Keratinocyte (primary cell): Measurements from ENCODE around the gene PLXNA2. TPM values are rescaled to one million over a fixed set of nuclear protein-coding genes. Genes with fewer than 3 reads are reported as not detected.

Source experiments
- DNase-seq: peaks from one replicate; pipeline ENCODE4 v3.0.0-alpha.2; 2011; ENCODE audit warnings: low read depth, missing footprints, low spot score
- FAIRE-seq: peaks from 2 replicates; lab custom pipeline; 2011; peaks lifted over from hg19 to GRCh38; lab: Jason Lieb, UNC
- H2AFZ ChIP-seq: 2 replicates; pipeline ENCODE4 v1.6.0; 2012; ENCODE audit warnings: low read length, control low read depth, inconsistent platforms; ENCODE audit not compliant: control insufficient read depth
- H3K27ac ChIP-seq: 2 replicates; pipeline ENCODE4 v1.5.1; 2011; ENCODE audit warnings: low read length; ENCODE audit not compliant: control insufficient read depth, insufficient read depth
- H3K27me3 ChIP-seq: 3 replicates; pipeline ENCODE4 v1.6.0; 2011; ENCODE audit warnings: low read length; ENCODE audit not compliant: control insufficient read depth, insufficient read depth; ENCODE audit errors: extremely low read depth
- H3K36me3 ChIP-seq, 2 experiments: 2 replicates in 1 of 2; 3 replicates in 1 of 2; pipeline ENCODE4 v1.5.1; 2011; ENCODE audit warnings: low read length in 2 of 2, mild to moderate bottlenecking in 1 of 2; ENCODE audit not compliant: control insufficient read depth in 2 of 2, insufficient read depth in 2 of 2; ENCODE audit errors: extremely low read depth in 1 of 2
- H3K4me1 ChIP-seq: 3 replicates; pipeline ENCODE4 v1.5.1; 2011; ENCODE audit warnings: low read length; ENCODE audit not compliant: control insufficient read depth, insufficient read depth; ENCODE audit errors: extremely low read depth
- H3K4me2 ChIP-seq: 3 replicates; pipeline ENCODE4 v1.6.0; 2011; ENCODE audit warnings: low read depth, low read length; ENCODE audit not compliant: control insufficient read depth, insufficient read depth; ENCODE audit errors: extremely low read depth
- H3K4me3 ChIP-seq, 3 experiments: fragments of 200-600 bp in 1 of 3; sonication (generic) in 1 of 3; 2 replicates in 2 of 3; 3 replicates in 1 of 3; pipeline ENCODE4 v1.5.1; 2011 to 2016; ENCODE audit warnings: low read length in 3 of 3, mild to moderate bottlenecking in 3 of 3, control low read depth in 2 of 3, inconsistent platforms in 1 of 3, low read depth in 1 of 3, mixed read lengths in 1 of 3, mixed run types in 1 of 3, moderate library complexity in 1 of 3; ENCODE audit not compliant: control insufficient read depth in 2 of 3, insufficient read depth in 2 of 3; ENCODE audit errors: extremely low read depth in 1 of 3
- H3K79me2 ChIP-seq: 2 replicates; pipeline ENCODE4 v1.6.0; 2012; ENCODE audit warnings: low read length; ENCODE audit not compliant: control insufficient read depth, insufficient read depth
- H3K9ac ChIP-seq: 3 replicates; pipeline ENCODE4 v1.6.0; 2011; ENCODE audit warnings: low read length; ENCODE audit not compliant: control insufficient read depth, insufficient read depth; ENCODE audit errors: extremely low read depth
- H3K9me1 ChIP-seq: 3 replicates; pipeline ENCODE4 v1.6.0; 2011; ENCODE audit warnings: low read length; ENCODE audit not compliant: control insufficient read depth, insufficient read depth; ENCODE audit errors: extremely low read depth
- H3K9me3 ChIP-seq: 2 replicates; pipeline ENCODE4 v1.5.1; 2012; ENCODE audit warnings: low read depth, low read length; ENCODE audit not compliant: control insufficient read depth
- H4K20me1 ChIP-seq: 3 replicates; pipeline ENCODE4 v1.6.0; 2011; ENCODE audit warnings: low read length; ENCODE audit not compliant: control insufficient read depth, insufficient read depth; ENCODE audit errors: extremely low read depth
- EZH2 ChIP-seq: IDR thresholded peaks from one replicate; pipeline ENCODE4 v1.6.1; 2012; ENCODE audit warnings: inconsistent platforms, mild to moderate bottlenecking, low read length, moderate library complexity
- dilution Hi-C: fragments of 300-500 bp; cut with MboI; formaldehyde crosslinking; loops from one replicate; pipeline ENCODE4 v1.7.0; 2020; ENCODE audit warnings: low sequenced_read_pairs; ENCODE audit not compliant: extremely low pct_ligation_motif_present
- polyA plus RNA-seq, 5 experiments: library from polyadenylated mRNA; depleted of rRNA in 3 of 5; stranded (reverse) in 3 of 5; stranded (forward) in 1 of 5; unstranded in 1 of 5; fragments of >200 nt; gene quantifications; 1 replicate in 1 of 5; 2 replicates in 3 of 5; 3 replicates in 1 of 5; pipeline versions ENCODE4 v1.2.1 to v1.2.3, GENCODE V29; 2011 to 2012; ENCODE audit warnings: missing spikeins in 2 of 5, low read depth in 1 of 5, low replicate concordance in 1 of 5
- TF ChIP-seq, protein P1 (sequence below), 3 experiments: IDR thresholded peaks in 1 of 3; conservative IDR thresholded peaks in 1 of 3; optimal IDR thresholded peaks in 1 of 3; 2 replicates in 2 of 3; 3 replicates in 1 of 3; pipeline versions ENCODE3 to v1.5.1; 2011; ENCODE audit warnings: low read length in 3 of 3, mild to moderate bottlenecking in 3 of 3, moderate library complexity in 2 of 3, control low read depth in 1 of 3, inconsistent platforms in 1 of 3; ENCODE audit not compliant: insufficient read depth in 2 of 3; ENCODE audit errors: extremely low read depth in 1 of 3

PLXNA2 gene
- polyA plus RNA-seq, 1 donor (not counting 4 experiments of a cell fraction or from before 2014, with no cell fraction given): 6.7 TPM

DNA sequence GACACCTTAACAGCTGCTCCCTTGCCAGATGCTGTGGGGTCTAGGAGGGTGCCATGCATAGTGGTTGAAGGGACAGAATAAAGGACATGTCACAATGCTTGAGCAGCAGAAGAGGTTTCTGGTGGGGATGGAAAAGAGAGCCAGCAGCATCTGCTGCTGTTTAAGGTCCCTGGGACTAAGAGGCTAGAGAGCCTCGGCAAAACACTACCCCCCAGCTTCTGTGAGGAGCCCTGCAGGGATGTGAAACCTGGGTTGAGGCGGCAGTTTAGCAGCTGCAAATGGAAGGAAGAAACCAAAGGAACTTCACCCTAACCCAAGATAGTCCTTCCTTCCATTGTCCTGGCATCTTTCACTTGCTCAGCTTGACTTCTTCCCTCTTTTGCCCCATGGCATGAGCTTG lies 39.4 kb downstream of the PLXNA2 start:
- Histone ChIP-seq H3K36me3 (peaks cover 1 to 24% of the 10 kb centered on the region in 2 experiments), H3K27me3 (no peaks in the 10 kb centered on the region), H2AFZ (no peak overlapping the region), H3K9me1 (peaks cover 3% of the 10 kb centered on the region), H4K20me1 (no peaks in the 10 kb centered on the region), H3K4me3 (no peak overlapping the region), H3K4me2 (no peak overlapping the region), H3K79me2 (peaks cover 5% of the 10 kb centered on the region), H3K9ac (no peak overlapping the region), H3K4me1 (peaks cover 59% of the 10 kb centered on the region), H3K27ac (no peak overlapping the region), H3K9me3 (no peaks in the 10 kb centered on the region)
- dilution Hi-C loops: no loop called here
- FAIRE-seq (no peak), DNase-seq (no peak)
- no peak for TF ChIP-seq EZH2
- TF ChIP-seq, protein P1, sequence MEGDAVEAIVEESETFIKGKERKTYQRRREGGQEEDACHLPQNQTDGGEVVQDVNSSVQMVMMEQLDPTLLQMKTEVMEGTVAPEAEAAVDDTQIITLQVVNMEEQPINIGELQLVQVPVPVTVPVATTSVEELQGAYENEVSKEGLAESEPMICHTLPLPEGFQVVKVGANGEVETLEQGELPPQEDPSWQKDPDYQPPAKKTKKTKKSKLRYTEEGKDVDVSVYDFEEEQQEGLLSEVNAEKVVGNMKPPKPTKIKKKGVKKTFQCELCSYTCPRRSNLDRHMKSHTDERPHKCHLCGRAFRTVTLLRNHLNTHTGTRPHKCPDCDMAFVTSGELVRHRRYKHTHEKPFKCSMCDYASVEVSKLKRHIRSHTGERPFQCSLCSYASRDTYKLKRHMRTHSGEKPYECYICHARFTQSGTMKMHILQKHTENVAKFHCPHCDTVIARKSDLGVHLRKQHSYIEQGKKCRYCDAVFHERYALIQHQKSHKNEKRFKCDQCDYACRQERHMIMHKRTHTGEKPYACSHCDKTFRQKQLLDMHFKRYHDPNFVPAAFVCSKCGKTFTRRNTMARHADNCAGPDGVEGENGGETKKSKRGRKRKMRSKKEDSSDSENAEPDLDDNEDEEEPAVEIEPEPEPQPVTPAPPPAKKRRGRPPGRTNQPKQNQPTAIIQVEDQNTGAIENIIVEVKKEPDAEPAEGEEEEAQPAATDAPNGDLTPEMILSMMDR (optimal IDR thresholded peaks at IDR 0.05 in 1 of 3, IDR thresholded peaks at IDR 0.05 in 1 of 3, conservative IDR thresholded peaks at IDR 0.05 in 1 of 3; ENCODE audit: extremely low read depth in 1 of 3, insufficient read depth in 2 of 3, low read length in 3 of 3): no peak

DNA sequence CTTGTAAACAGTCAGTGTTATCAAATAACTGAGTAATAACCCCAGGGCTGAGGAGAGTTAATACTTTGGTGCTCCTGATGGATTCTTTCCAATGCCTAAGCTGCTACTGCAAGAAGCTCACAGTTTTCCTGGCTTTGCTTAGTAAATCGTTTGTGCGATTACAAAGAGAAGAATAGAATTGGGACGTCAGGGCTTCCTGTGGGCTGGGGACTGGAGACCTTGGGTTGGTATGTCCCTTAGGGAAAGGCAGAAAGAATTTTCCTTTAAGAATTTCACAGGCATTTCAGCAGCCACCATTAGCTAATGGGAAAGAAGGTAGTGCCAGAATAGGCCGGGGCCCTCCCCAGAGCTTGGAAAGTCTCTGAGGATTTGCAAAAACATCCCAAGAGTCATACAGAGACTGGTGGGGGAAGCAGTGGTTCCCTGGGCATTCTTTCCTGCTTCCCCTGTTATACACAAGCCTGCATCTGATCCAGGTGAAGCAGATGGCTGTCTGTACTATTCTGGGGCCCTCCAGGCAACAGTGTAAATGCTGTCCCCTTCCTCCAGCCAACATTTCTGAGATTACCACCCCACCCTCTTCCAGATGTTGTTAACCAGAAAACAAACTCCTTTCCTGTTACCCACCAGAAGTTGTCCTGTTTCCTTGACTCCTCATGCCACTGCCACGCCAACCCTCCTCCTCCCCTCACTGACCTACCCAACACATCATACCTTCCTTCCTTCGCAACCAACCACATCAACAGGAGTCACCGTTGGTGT lies 40.2 kb downstream of the PLXNA2 start:
- Histone ChIP-seq H2AFZ (no peak overlapping the region), H3K4me3 (no peak overlapping the region), H3K79me2 (peaks cover 5% of the 10 kb centered on the region), H3K4me2 (peak overlapping the region; percentile 48), H3K4me1 (peaks cover 52% of the 10 kb centered on the region), H4K20me1 (no peaks in the 10 kb centered on the region), H3K27ac (peak overlapping the region; percentile 28), H3K9ac (no peak overlapping the region), H3K9me1 (peaks cover 3% of the 10 kb centered on the region), H3K36me3 (peaks cover 1 to 26% of the 10 kb centered on the region in 2 experiments), H3K9me3 (no peaks in the 10 kb centered on the region), H3K27me3 (no peaks in the 10 kb centered on the region)
- peak; percentile 64 for FAIRE-seq
- TF ChIP-seq, protein P1 (optimal IDR thresholded peaks at IDR 0.05 in 1 of 3, IDR thresholded peaks at IDR 0.05 in 1 of 3, conservative IDR thresholded peaks at IDR 0.05 in 1 of 3; ENCODE audit: extremely low read depth in 1 of 3, insufficient read depth in 2 of 3, low read length in 3 of 3): no peak
- no peak for TF ChIP-seq EZH2
- dilution Hi-C loops: no loop called here
- no peak for DNase-seq
